HG03045 (cell line): ENCODE measurements around the gene EEA1.

Experiments used
- ATAC-seq: cut with Tn5 transposase; IDR thresholded peaks from one replicate; pipeline ENCODE4 v1.9.1; 2021; ENCODE audit warnings: mild to moderate bottlenecking, moderate library complexity; ENCODE audit not compliant: unreplicated experiment

The EEA1 gene

DNA sequence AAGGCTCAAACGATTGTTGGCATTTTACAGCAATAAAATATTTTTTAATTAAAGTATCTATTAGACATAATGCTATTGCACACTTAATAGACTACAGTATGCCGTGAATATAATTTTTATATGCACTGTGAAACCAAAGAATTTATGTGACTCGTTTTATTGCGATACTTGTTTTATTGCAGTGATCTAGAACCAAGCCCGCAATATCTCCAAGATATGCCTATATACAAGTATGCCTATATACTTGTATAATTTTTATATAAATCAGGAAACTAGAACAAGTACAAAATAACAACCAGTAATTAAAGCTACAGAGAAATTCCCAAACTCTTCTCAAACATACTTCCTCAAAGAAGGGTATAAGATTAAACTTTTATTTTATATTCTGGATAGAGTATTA, 31.3 kb downstream of the EEA1 start:
- no peak for ATAC-seq

DNA sequence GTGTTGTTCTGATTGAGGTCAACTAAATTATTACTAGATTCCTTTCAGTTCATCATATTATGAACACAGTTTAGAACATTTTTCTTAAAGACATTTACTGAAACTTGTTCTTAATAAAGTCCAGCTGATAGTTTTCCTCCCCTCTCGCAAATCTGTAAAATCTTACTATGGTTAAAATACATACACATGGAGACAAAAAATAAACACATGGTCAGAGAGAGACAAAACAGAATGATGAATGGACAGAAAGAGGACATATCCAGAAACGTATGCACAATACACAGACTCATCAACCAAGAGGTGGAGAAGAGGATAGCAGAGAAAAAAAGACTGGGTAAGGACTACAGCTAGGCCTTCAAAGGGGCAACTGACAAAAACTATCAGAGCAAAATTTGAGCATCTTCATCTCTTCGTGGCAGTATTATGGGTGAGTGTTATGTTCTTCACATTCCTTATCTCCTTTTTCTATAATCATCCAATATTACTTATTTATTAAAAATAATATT, 38.4 kb downstream of the EEA1 start:
- ATAC-seq = no peak

DNA sequence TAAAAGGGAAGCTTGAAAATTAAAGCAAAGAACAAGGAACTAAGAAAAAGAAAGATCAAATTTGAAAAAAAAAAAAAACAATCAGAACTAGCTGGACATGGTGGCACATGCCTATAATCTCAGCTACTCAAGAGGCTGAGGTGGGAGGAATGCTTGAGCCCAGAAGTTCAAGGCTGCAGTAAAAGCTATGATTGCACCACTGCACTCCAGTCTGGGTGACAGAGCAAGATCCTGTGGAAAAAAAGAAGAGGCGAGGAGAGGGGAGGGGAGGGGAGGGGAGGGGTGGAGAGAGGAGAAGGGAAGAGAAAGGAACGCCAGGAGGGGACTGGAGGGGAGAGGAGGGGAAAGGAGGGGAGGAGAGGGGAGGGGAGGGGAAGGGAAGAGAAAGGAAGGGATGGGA, 43.0 kb downstream of the EEA1 start:
- ATAC-seq = no peak

- ATAC-seq = no peak
Measured at GRCh38 chr12:92879698-92880322, 49.3 kb downstream of the EEA1 start.

- no peak for ATAC-seq
Measured at GRCh38 chr12:92877904-92878303, 51.2 kb downstream of the EEA1 start.

DNA sequence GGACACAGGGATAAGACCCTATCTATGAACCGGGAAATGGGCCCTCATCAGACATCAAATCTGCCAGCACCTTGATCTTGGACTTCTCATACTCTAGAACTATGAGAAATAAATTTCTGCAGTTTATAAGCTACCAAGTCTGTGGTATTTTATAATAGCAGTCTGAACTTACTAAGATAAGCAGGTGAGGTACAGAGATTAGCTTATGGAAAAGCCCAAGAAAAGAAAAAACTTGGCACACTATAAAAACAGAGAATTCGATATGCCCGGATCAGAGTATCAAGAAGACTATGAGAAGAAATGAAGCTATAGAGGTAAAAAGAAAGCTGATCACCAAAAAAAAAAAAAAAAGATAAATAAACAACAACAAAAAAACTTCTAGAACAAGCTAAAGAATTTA, 52.6 kb downstream of the EEA1 start:
- no peak for ATAC-seq

- ATAC-seq = no peak
Measured at GRCh38 chr12:92871116-92871515, 58.0 kb downstream of the EEA1 start.

DNA sequence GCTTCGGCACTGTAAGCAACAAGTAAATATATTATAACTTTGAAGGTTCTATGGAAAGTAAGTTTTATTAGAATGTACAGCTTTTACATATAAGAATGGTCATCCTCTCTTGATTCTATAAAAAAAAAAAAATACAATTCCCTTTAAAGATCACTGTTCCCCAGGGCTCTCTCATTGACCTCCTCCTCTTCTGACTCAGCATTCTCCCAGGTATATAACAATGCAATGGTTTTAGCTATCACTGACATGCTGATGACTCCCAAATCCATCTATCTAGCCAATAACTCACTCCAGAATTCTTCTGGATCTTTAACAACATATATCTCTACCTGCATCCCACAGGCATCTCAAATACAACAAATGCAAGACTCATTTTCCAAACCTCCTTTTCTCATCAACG, 62.7 kb downstream of the EEA1 start:
- ATAC-seq = no peak

DNA sequence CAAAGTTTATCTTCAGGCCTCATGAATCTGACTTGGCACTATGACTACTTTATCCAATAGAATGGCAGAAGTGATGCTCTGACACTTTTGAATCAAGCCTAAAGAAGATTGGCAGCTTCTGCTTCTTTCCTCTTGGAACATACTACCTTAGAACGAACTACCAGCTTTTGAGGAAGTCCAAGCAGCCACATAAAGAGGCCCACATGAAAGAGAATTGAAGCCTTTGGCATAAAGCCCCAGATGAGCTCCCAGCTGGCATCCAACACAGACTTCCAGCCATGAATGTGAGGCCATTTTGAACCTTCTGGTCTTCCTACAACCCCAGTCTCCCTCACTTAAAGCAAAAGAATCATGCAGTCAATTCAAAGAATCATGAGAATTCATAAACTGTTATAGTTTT, 65.8 kb downstream of the EEA1 start:
- ATAC-seq = no peak

DNA sequence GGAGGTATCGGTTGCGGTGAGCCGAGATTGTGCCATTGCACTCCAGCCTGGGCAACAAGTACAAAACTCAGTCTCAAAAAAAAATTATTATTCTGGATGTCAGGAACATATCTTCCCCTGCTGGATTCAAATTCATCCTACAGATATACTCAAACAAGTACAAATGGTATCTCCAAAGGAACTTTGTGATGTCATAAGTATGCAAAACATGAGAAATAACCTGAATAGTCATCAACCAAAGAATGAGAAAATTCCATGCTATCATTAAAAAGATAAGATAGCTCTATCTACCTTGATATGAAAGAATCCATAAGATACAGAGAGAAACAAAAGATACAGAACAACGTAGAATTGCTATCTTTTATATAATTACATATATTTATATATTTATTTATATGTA, 67.7 kb downstream of the EEA1 start:
- no peak for ATAC-seq

GRCh38 chr12:92860521-92860920, 68.6 kb downstream of the EEA1 start:
- no peak for ATAC-seq

DNA sequence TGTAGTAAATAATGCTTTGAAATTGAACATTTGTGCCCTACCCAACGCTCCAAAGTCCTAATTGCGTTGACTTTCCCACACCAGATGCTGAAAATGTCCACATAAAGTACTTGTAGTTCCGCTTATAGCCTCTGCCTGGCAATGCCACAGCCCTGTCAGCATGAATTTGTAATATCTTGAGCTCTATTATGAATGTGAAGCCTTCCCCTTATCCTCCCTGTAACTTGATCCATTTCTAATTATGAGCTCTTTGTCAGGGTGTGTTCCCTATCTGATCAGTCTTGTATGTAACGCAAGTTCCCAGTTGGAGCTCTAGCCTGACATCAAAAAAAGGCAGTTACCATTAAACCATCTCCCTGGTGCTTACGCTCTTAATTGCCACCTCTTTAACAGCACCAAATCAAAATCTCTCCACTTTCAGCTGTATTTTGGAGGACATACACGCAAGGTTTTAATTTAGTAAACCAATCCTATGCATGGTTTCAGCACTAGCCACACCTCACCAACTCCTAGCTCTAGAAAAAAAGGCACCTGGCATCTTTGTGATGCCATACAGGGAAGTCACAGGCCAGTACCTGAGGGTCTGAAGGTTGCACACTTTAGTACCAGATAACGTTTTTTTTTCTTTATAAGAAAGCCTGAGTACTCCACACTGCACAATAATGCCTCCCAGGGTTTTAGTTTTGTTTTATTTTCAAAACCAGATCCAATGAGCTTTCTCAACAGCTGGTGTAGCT, 69.3 kb downstream of the EEA1 start:
- ATAC-seq = no peak

DNA sequence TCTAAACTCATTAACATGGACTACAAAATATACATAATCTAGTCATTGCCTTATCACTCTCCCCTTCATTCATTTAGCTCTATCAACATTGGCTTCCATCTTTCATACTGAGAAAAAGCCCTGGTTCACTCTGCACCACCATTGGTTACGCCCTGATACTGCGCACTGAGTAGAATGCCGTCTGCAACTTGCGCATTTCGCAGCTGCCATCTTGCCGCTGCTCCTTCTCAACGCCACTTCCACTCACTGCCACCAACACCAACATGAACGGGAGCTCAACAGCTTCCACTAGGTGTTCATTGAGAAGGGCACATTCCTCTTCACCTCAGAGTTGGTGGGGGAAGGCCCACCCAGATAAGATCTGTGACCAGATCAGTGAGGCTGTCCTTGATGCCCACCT, 71.3 kb downstream of the EEA1 start:
- ATAC-seq = no peak

- no peak for ATAC-seq
Measured at GRCh38 chr12:92854344-92854743, 74.8 kb downstream of the EEA1 start.

- no peak for ATAC-seq
Measured at GRCh38 chr12:92848740-92849139, 80.4 kb downstream of the EEA1 start.

GRCh38 chr12:92847368-92847767, 81.7 kb downstream of the EEA1 start:
- ATAC-seq = no peak

DNA sequence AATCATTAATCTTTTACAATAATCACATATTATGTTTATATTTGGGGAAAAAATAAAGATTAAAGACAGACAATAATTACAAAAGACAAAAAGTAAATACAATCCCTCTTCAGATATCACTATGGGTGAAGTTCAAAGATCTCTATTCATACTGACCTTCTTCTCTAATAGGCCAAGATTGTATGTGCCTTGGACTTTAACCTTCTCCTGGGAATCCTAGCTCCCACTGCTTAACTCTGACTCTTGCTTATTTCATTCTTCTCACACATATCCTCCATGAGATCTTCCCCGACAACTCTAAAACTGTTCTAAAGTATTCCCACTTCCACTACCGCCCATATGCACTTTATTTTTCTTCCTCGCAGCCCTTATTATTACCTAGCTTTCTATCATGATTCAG, 83.8 kb downstream of the EEA1 start:
- ATAC-seq = no peak

DNA sequence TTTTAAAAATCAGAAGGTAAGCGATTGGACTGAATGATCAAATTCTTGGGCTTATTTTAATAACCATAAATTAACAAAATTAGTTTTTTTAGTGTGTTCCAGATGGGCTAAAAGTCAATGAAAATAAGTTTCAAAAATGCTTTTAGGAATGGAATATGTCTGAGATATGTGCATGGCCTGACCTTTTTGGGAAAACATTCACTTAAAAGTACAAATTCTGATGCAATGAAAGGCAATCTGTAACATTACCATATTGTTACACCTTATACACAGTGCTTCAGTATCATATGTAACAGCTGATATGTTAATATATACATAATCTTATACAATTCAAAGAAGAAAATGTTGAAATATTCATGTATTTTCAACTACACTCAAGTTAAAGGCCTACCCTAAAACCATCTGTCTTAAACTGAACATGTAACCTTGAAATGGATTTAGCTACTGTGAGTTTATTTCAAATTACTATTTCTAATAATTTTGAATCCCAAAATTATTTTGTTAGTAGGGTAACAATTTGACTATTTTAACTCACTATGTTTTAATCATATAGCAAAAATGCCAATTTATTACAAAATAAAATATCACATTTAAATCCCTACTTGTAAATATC, 84.8 kb downstream of the EEA1 start:
- no peak for ATAC-seq

DNA sequence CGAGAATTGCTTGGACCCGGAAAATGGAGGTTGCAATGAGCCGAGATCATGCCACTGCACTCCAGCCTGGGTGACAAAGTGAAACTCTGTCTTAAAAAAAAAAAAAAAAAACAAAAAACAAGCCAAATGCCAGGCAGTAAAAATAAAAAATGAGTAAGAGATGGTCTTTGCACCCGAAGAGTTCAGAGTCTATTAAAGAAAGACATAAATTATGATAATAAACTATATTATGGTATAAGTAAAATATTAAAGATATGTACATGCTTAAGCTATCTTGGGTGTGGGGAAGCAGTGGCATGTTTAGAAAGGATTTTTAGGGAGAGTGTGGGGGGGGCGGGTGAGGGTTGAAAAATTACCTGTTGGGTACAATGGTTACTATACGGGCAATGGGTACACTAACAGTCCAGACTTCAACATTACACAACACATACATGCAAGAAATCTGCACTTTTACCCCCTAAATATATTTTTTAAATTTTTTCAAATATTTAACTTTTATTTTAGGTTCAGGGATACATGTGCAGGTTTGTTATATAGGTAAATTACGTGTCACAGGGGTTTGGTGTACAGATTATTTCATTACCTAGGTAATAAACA, 99.3 kb downstream of the EEA1 start:
- ATAC-seq = no peak

- no peak for ATAC-seq
Measured at GRCh38 chr12:92828565-92828964, 100.5 kb downstream of the EEA1 start.

DNA sequence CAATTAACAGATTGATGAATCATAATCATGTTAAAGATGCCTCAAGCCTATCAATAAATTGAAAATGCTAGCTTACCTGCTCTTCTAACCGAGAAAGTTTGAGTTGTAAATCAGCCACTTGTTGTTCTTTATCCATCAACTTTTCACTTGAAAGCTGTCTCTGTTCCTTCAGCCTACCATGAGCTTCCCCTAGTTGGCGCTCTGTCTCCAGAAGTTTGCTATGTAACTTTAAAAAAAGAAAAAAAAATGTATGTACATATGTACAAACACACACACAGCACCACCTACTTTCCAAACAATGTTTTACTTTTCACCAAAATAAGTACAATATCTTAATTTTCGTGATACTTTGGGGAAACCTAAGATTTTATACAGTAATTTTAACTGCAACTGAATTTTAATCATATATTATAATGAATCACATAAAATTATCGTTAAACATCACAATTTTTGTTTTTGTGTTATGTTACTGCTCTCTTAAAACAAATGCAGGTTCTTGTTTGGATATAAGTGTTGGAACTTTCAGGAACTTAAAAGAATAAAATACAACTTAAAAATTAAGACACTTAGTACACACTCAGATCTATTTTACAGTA, 101.2 kb downstream of the EEA1 start:
- no peak for ATAC-seq
